Amniotic stem cell (primary cell): ENCODE results near the gene WNK2.
"Not testable (repeated sequence)": the region's sequence is repeated elsewhere in the genome, so short reads cannot be mapped to it uniquely, and the experiment has no call there.

ENCODE experiments used
- DNase-seq: peaks from one replicate; lab custom pipeline; 2025; lab: John Stamatoyannopoulos, UW

The WNK2 gene

GRCh38 chr9:93237540-93237939, 53.6 kb downstream of the WNK2 start:
- no peak for DNase-seq

GRCh38 chr9:93238953-93239925, 55.3 kb downstream of the WNK2 start:
- DNase-seq = no peak

- DNase-seq = no peak
Observed at GRCh38 chr9:93240891-93241334, 57.0 kb downstream of the WNK2 start.

- no peak for DNase-seq
Observed at GRCh38 chr9:93243112-93243511, 59.2 kb downstream of the WNK2 start.

- DNase-seq = no peak
Observed at GRCh38 chr9:93244101-93244500, 60.2 kb downstream of the WNK2 start.

GRCh38 chr9:93244510-93245436, 60.8 kb downstream of the WNK2 start:
- DNase-seq = no peak

GRCh38 chr9:93245437-93245970, 61.6 kb downstream of the WNK2 start:
- no peak for DNase-seq

GRCh38 chr9:93246111-93246510, 62.2 kb downstream of the WNK2 start:
- DNase-seq = no peak

- DNase-seq = no peak
Observed at GRCh38 chr9:93246526-93246925, 62.6 kb downstream of the WNK2 start.

GRCh38 chr9:93247099-93247865, 63.3 kb downstream of the WNK2 start:
- DNase-seq = no peak

- DNase-seq = no peak
Observed at GRCh38 chr9:93247892-93248291, 64.0 kb downstream of the WNK2 start.

- no peak for DNase-seq
Observed at GRCh38 chr9:93248386-93249040, 64.6 kb downstream of the WNK2 start.

GRCh38 chr9:93250185-93250584, 66.2 kb downstream of the WNK2 start:
- no peak for DNase-seq

- DNase-seq = not testable (repeated sequence)
Observed at GRCh38 chr9:93251309-93251708, 67.4 kb downstream of the WNK2 start.

GRCh38 chr9:93252116-93252780, 68.3 kb downstream of the WNK2 start:
- DNase-seq = no peak

- DNase-seq = no peak
Observed at GRCh38 chr9:93252781-93253530, 69.0 kb downstream of the WNK2 start.

GRCh38 chr9:93253633-93254032, 69.7 kb downstream of the WNK2 start:
- no peak for DNase-seq

GRCh38 chr9:93254061-93254481, 70.1 kb downstream of the WNK2 start:
- no peak for DNase-seq

GRCh38 chr9:93254806-93255493, 71.0 kb downstream of the WNK2 start:
- DNase-seq = no peak
